Coronary artery (tissue), 2 donors: ENCODE data around the gene APCDD1.
A peak's percentile ranks its signal among the peaks of the same experiment; 100 is the strongest.

Source experiments
- DNase-seq: peaks from one replicate; pipeline ENCODE4 v3.0.0-alpha.2; 2017; ENCODE audit warnings: low spot score
- H3K27ac ChIP-seq, 2 donors: fragments of 200-600 bp; sonication (generic); one replicate each; pipeline ENCODE4 v1.5.1; 2016 to 2019
- H3K4me3 ChIP-seq: fragments of 200-600 bp; sonication (generic); 2 replicates; pipeline ENCODE4 v1.5.1; 2016; ENCODE audit warnings: mild to moderate bottlenecking, moderate library complexity
- TF ChIP-seq, protein P1 (sequence below): fragments of 200-600 bp; sonication (generic); IDR thresholded peaks from one replicate; pipeline ENCODE4 v1.5.1; 2019; ENCODE audit warnings: antibody characterized with exemption

Gene APCDD1

GRCh38 chr18:10442551-10442971 is 11.9 kb upstream of the APCDD1 start:
- Histone ChIP-seq H3K4me3 (no peak overlapping the region), H3K27ac (no peak overlapping the region)
- no peak for DNase-seq
- TF ChIP-seq, protein P1, sequence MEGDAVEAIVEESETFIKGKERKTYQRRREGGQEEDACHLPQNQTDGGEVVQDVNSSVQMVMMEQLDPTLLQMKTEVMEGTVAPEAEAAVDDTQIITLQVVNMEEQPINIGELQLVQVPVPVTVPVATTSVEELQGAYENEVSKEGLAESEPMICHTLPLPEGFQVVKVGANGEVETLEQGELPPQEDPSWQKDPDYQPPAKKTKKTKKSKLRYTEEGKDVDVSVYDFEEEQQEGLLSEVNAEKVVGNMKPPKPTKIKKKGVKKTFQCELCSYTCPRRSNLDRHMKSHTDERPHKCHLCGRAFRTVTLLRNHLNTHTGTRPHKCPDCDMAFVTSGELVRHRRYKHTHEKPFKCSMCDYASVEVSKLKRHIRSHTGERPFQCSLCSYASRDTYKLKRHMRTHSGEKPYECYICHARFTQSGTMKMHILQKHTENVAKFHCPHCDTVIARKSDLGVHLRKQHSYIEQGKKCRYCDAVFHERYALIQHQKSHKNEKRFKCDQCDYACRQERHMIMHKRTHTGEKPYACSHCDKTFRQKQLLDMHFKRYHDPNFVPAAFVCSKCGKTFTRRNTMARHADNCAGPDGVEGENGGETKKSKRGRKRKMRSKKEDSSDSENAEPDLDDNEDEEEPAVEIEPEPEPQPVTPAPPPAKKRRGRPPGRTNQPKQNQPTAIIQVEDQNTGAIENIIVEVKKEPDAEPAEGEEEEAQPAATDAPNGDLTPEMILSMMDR = no peak

DNA sequence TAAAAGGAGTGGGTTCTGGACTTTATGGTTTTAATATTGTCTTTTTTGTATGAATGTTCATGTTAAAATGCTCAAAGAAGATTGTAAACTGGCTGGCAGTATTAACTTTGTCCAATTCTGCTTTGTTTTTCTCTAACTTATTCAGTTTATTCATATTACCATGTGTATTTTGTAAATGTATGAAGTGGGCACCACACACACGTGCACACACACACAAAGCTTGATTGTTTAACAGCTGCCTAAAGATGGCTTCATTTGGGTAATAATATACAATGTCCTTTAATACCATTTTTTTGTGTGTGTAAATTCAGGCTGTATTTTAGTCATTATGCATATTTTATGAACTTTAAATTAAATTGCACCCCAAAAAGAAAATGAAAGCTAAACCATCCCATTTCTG is 11.4 kb upstream of the APCDD1 start:
- no peak overlapping the region for H3K4me3 ChIP-seq
- H3K27ac ChIP-seq = no peak overlapping the region
- TF ChIP-seq, protein P1 = no peak
- no peak for DNase-seq

- DNase-seq = no peak
- Histone ChIP-seq H3K4me3 (no peak overlapping the region), H3K27ac (no peak overlapping the region)
- TF ChIP-seq, protein P1 = no peak
Measured at GRCh38 chr18:10444314-10445006, 10.0 kb upstream of the APCDD1 start.

- DNase-seq = no peak
- no peak overlapping the region for H3K27ac ChIP-seq
- TF ChIP-seq, protein P1 = no peak
- H3K4me3 ChIP-seq = no peak overlapping the region
Measured at GRCh38 chr18:10449396-10449795, 5.0 kb upstream of the APCDD1 start.

DNA sequence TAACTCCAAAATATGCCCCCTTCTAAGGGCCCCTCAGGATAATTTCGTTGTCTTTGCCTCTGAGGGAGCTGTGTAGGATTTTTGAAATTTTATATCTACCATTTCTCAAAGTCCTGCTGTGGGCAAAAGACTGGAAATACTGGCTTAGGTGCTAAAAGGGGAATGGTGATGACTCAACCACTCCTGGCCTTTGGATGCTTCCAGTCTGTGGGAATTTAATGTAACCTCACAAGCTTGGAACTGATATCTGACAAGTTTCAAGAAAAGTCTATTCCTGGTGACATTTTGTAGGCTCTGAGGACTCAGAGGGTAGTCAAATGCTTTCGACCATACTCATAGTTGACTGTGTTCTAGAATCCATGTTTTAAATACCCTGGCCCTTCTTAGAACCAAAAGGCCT is 3.4 kb upstream of the APCDD1 start:
- no peak for DNase-seq
- no peak overlapping the region for H3K4me3 ChIP-seq
- peak overlapping the region in 1 of 2 donors; percentile 54 for H3K27ac ChIP-seq
- TF ChIP-seq, protein P1 = no peak

GRCh38 chr18:10453261-10453805 is 1.1 kb upstream of the APCDD1 start:
- Histone ChIP-seq H3K4me3 (peak overlapping the region; percentile 78), H3K27ac (peak overlapping the region; percentile 77 to 91)
- DNase-seq = no peak
- TF ChIP-seq, protein P1 = no peak
